Sigmoid colon (tissue), 7 donors: ENCODE data around the gene MRPS24. TPM values are rescaled to one million over a fixed set of nuclear protein-coding genes. Genes with fewer than 3 reads are reported as not detected.
"Not testable (repeated sequence)": the region's sequence is repeated elsewhere in the genome, so short reads cannot be mapped to it uniquely, and the experiment has no call there.

Source experiments
- DNase-seq: peaks from one replicate; pipeline ENCODE4 v3.0.0-alpha.2; 2019
- H3K27ac ChIP-seq, 4 donors: fragments of 200-600 bp; sonication (generic); one replicate each; pipeline ENCODE4 v1.5.1; 2016 to 2019; ENCODE audit warnings: mild to moderate bottlenecking in 1 of 4
- H3K27me3 ChIP-seq, 3 donors: fragments of 200-600 bp; sonication (generic); one replicate each; pipeline ENCODE4 v1.5.1; 2019; ENCODE audit warnings: mild to moderate bottlenecking in 1 of 3
- H3K36me3 ChIP-seq, 4 donors: fragments of 200-600 bp; sonication (generic); one replicate each; pipeline ENCODE4 v1.5.1; 2016 to 2019
- H3K4me1 ChIP-seq, 4 donors: fragments of 200-600 bp; sonication (generic); one replicate each; pipeline ENCODE4 v1.5.1; 2017 to 2019
- H3K4me3 ChIP-seq, 4 donors: fragments of 200-600 bp; sonication (generic); one replicate each; pipeline ENCODE4 v1.5.1; 2017 to 2019; ENCODE audit warnings: mild to moderate bottlenecking in 2 of 4, moderate library complexity in 1 of 4
- H3K9me3 ChIP-seq, 4 donors: fragments of 200-600 bp in 3 of 4; sonication (generic) in 3 of 4; one replicate each; pipeline versions ENCODE4 v1.5.1 to v1.6.1; 2013 to 2019
- CTCF ChIP-seq, 4 experiments: fragments of 450-650 bp in 3 of 4; fragments of 200-600 bp in 1 of 4; IDR thresholded peaks; one replicate each; pipeline ENCODE4 v1.5.1; 2016 to 2019; ENCODE audit warnings: antibody characterized with exemption in 4 of 4, mild to moderate bottlenecking in 3 of 4, moderate library complexity in 2 of 4
- EP300 ChIP-seq, 4 donors: sonication (generic); formaldehyde crosslinking; IDR thresholded peaks; one replicate each; pipeline ENCODE4 v1.6.1; 2017; ENCODE audit warnings: antibody characterized with exemption in 4 of 4
- POLR2A ChIP-seq, 2 donors: fragments of 450-650 bp; IDR thresholded peaks; one replicate each; pipeline ENCODE4 v1.6.1; 2016; ENCODE audit warnings: antibody characterized with exemption in 2 of 2, mild to moderate bottlenecking in 2 of 2, moderate library complexity in 2 of 2
- POLR2AphosphoS5 ChIP-seq, 4 donors: sonication (generic); formaldehyde crosslinking; IDR thresholded peaks; one replicate each; pipeline ENCODE4 v1.6.1; 2017; ENCODE audit warnings: antibody characterized with exemption in 4 of 4
- WGBS, 2 donors: extraction: QIAGEN DNeasy Blood & Tissue Kit; methylation state at CpG; one replicate each; pipeline ENCODE4 v1.1.7; 2013; 5-methylcytosine and 5-hydroxymethylcytosine counted together
- intact Hi-C: fragments of 100-400 bp; cut with DNase I; formaldehyde crosslinking; loops from one replicate; pipeline ENCODE4 v1.15.1; 2023
- polyA plus RNA-seq, 3 donors: library from polyadenylated mRNA; stranded (reverse); fragments of 200-250 nt; gene quantifications; one replicate each; pipeline ENCODE4 v1.2.3, GENCODE V29; 2013
- total RNA-seq, 4 donors: library from RNA; depleted of rRNA; stranded (reverse); fragments of >200 nt; gene quantifications; one replicate each; pipeline ENCODE4 v1.1.0, GENCODE V29; 2016
- donor health status: healthy with polysubstance abuse.
- donor health status: Bipolar disorder and iron deficiency.
- donor health status: healthy.

Gene MRPS24
- total and polyA plus RNA-seq, 7 donors, result 105 to 177 (median 145) TPM

GRCh38 chr7:43834463-43835251 lies 34.7 kb downstream of the MRPS24 start:
- 60 to 71% methylated on average over 8 of the region's 8 CpGs for WGBS, 2 donors
- TF ChIP-seq CTCF (IDR thresholded peaks at IDR 0.05), result no peak
- TF ChIP-seq EP300 (IDR thresholded peaks at IDR 0.05), result no peak
- TF ChIP-seq POLR2AphosphoS5 (IDR thresholded peaks at IDR 0.05), result no peak
- TF ChIP-seq POLR2A (IDR thresholded peaks at IDR 0.05), result no peak
- peak overlapping the region in 1 of 4 donors; percentile 16 for H3K4me3 ChIP-seq
- H3K27ac ChIP-seq, result no peak overlapping the region
- DNase-seq, result no peak
- peaks cover 0 to 5% (median 2%) of the 10 kb centered on the region in 4 donors for H3K4me1 ChIP-seq
- no peaks in the 10 kb centered on the region for H3K9me3 ChIP-seq
- no peaks in the 10 kb centered on the region for H3K36me3 ChIP-seq
- H3K27me3 ChIP-seq, result no peaks in the 10 kb centered on the region
- intact Hi-C loops, result no loop called here

- H3K4me1 ChIP-seq, intact Hi-C loops, H3K36me3 ChIP-seq, H3K27me3 ChIP-seq, DNase-seq, H3K9me3 ChIP-seq, H3K27ac ChIP-seq, H3K4me3 ChIP-seq: not testable (repeated sequence)
These were observed 38.4 kb downstream of the MRPS24 start for GRCh38 chr7:43830917-43831316.

GRCh38 chr7:43825391-43825808 lies 43.9 kb downstream of the MRPS24 start:
- Histone ChIP-seq H3K4me1 (no peaks in the 10 kb centered on the region), H3K27ac (no peak overlapping the region), H3K9me3 (no peaks in the 10 kb centered on the region), H3K36me3 (no peaks in the 10 kb centered on the region), H3K27me3 (no peaks in the 10 kb centered on the region), H3K4me3 (no peak overlapping the region)
- no peak for DNase-seq
- intact Hi-C loops, result no loop called here
- WGBS, 2 donors, result 17 to 63% methylated on average over 5 of the region's 5 CpGs
- no peak for TF ChIP-seq POLR2A (IDR thresholded peaks at IDR 0.05)
- no peak for TF ChIP-seq POLR2AphosphoS5 (IDR thresholded peaks at IDR 0.05)
- no peak for TF ChIP-seq EP300 (IDR thresholded peaks at IDR 0.05)
- no peak for TF ChIP-seq CTCF (IDR thresholded peaks at IDR 0.05)

- no peaks in the 10 kb centered on the region for H3K4me1 ChIP-seq
- no peak for DNase-seq
- TF ChIP-seq EP300 (IDR thresholded peaks at IDR 0.05) (no peak), CTCF (IDR thresholded peaks at IDR 0.05) (no peak), POLR2A (IDR thresholded peaks at IDR 0.05) (no peak), POLR2AphosphoS5 (IDR thresholded peaks at IDR 0.05) (no peak)
- H3K9me3 ChIP-seq, result no peaks in the 10 kb centered on the region
- no peak overlapping the region for H3K4me3 ChIP-seq
- H3K27ac ChIP-seq, result no peak overlapping the region
- no peaks in the 10 kb centered on the region for H3K36me3 ChIP-seq
- WGBS, 2 donors, result 6 to 34% methylated on average over 1 of the region's 1 CpG
- H3K27me3 ChIP-seq, result no peaks in the 10 kb centered on the region
- intact Hi-C loops, result no loop called here
These were observed 44.4 kb downstream of the MRPS24 start for GRCh38 chr7:43824963-43825362.

- H3K27ac ChIP-seq, H3K27me3 ChIP-seq, H3K4me3 ChIP-seq, H3K9me3 ChIP-seq, DNase-seq, H3K4me1 ChIP-seq, H3K36me3 ChIP-seq, intact Hi-C loops: not testable (repeated sequence)
- WGBS, 2 donors, result 53 to 62% methylated on average over 12 of the region's 12 CpGs
These were observed 44.8 kb downstream of the MRPS24 start for GRCh38 chr7:43824513-43824912.

GRCh38 chr7:43823941-43824340 lies 45.4 kb downstream of the MRPS24 start:
- Histone ChIP-seq H3K27me3 (no peaks in the 10 kb centered on the region), H3K4me1 (no peaks in the 10 kb centered on the region), H3K4me3 (no peak overlapping the region), H3K36me3 (no peaks in the 10 kb centered on the region), H3K27ac (no peak overlapping the region), H3K9me3 (no peaks in the 10 kb centered on the region)
- no peak for DNase-seq
- TF ChIP-seq CTCF (IDR thresholded peaks at IDR 0.05), result no peak
- no peak for TF ChIP-seq EP300 (IDR thresholded peaks at IDR 0.05)
- no peak for TF ChIP-seq POLR2AphosphoS5 (IDR thresholded peaks at IDR 0.05)
- no peak for TF ChIP-seq POLR2A (IDR thresholded peaks at IDR 0.05)
- intact Hi-C loops, result no loop called here
- 83 to 85% methylated on average over 6 of the region's 6 CpGs for WGBS, 2 donors

- H3K4me1 ChIP-seq, H3K9me3 ChIP-seq, H3K27me3 ChIP-seq, H3K36me3 ChIP-seq, DNase-seq, H3K27ac ChIP-seq, intact Hi-C loops, H3K4me3 ChIP-seq: not testable (repeated sequence)
- WGBS, 2 donors, result 95 to 96% methylated on average over 7 of the region's 7 CpGs
These were observed 45.9 kb downstream of the MRPS24 start for GRCh38 chr7:43823425-43823824.
